ENCODE measurements around the gene PKDREJ.

DNA sequence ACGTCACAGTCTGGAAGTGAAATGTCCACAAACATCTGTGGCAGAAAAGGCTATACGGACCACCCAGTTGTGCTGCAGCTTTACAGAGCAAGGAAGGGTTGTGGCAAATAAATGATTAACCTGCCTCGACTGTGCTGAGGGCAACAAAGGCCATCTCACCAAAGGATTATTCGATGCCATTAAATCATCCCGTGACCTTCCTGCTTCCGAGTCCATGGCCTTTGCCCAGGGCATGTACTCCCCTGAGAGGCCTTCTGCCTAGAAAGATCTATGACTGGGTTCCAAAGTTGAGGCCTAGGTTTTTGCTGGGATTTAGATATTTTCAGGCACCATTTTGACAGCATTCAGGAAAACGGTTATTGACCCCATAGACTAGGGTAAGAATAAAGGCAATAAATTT, 22.2 kb downstream of the PKDREJ start:
- TF ChIP-seq, protein P1, sequence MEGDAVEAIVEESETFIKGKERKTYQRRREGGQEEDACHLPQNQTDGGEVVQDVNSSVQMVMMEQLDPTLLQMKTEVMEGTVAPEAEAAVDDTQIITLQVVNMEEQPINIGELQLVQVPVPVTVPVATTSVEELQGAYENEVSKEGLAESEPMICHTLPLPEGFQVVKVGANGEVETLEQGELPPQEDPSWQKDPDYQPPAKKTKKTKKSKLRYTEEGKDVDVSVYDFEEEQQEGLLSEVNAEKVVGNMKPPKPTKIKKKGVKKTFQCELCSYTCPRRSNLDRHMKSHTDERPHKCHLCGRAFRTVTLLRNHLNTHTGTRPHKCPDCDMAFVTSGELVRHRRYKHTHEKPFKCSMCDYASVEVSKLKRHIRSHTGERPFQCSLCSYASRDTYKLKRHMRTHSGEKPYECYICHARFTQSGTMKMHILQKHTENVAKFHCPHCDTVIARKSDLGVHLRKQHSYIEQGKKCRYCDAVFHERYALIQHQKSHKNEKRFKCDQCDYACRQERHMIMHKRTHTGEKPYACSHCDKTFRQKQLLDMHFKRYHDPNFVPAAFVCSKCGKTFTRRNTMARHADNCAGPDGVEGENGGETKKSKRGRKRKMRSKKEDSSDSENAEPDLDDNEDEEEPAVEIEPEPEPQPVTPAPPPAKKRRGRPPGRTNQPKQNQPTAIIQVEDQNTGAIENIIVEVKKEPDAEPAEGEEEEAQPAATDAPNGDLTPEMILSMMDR (IDR thresholded peaks at IDR 0.05): no peak
- TF ChIP-seq EZH2phosphoT487 (IDR thresholded peaks at IDR 0.05; ENCODE audit: borderline replicate concordance, low read depth) (no peak), JUND (IDR thresholded peaks at IDR 0.05) (no peak), FOXM1 (IDR thresholded peaks at IDR 0.05; ENCODE audit: low read depth) (no peak), NRF1 (IDR thresholded peaks at IDR 0.05; ENCODE audit: low read depth, low read length) (no peak), FOXJ3 (CRISPR knock-in tag; IDR thresholded peaks at IDR 0.05) (no peak), GABPA (IDR thresholded peaks at IDR 0.05; ENCODE audit: low read depth) (no peak)
- TF ChIP-seq, protein P2, sequence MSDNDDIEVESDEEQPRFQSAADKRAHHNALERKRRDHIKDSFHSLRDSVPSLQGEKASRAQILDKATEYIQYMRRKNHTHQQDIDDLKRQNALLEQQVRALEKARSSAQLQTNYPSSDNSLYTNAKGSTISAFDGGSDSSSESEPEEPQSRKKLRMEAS (IDR thresholded peaks at IDR 0.05; ENCODE audit: low read depth): no peak
- TF ChIP-seq, protein P3, sequence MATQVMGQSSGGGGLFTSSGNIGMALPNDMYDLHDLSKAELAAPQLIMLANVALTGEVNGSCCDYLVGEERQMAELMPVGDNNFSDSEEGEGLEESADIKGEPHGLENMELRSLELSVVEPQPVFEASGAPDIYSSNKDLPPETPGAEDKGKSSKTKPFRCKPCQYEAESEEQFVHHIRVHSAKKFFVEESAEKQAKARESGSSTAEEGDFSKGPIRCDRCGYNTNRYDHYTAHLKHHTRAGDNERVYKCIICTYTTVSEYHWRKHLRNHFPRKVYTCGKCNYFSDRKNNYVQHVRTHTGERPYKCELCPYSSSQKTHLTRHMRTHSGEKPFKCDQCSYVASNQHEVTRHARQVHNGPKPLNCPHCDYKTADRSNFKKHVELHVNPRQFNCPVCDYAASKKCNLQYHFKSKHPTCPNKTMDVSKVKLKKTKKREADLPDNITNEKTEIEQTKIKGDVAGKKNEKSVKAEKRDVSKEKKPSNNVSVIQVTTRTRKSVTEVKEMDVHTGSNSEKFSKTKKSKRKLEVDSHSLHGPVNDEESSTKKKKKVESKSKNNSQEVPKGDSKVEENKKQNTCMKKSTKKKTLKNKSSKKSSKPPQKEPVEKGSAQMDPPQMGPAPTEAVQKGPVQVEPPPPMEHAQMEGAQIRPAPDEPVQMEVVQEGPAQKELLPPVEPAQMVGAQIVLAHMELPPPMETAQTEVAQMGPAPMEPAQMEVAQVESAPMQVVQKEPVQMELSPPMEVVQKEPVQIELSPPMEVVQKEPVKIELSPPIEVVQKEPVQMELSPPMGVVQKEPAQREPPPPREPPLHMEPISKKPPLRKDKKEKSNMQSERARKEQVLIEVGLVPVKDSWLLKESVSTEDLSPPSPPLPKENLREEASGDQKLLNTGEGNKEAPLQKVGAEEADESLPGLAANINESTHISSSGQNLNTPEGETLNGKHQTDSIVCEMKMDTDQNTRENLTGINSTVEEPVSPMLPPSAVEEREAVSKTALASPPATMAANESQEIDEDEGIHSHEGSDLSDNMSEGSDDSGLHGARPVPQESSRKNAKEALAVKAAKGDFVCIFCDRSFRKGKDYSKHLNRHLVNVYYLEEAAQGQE (IDR thresholded peaks at IDR 0.05; ENCODE audit: low read depth, low read length): no peak
